NOMO-1 treated with DMSO at 0.1 percent for 48 hours (cell line): ENCODE measurements around the gene ACSL5.

ENCODE experiments used
- DNase-seq: peaks from one replicate; lab custom pipeline; 2025; ENCODE audit not compliant: unreplicated experiment; lab: John Stamatoyannopoulos, UW

The ACSL5 gene, protein sequence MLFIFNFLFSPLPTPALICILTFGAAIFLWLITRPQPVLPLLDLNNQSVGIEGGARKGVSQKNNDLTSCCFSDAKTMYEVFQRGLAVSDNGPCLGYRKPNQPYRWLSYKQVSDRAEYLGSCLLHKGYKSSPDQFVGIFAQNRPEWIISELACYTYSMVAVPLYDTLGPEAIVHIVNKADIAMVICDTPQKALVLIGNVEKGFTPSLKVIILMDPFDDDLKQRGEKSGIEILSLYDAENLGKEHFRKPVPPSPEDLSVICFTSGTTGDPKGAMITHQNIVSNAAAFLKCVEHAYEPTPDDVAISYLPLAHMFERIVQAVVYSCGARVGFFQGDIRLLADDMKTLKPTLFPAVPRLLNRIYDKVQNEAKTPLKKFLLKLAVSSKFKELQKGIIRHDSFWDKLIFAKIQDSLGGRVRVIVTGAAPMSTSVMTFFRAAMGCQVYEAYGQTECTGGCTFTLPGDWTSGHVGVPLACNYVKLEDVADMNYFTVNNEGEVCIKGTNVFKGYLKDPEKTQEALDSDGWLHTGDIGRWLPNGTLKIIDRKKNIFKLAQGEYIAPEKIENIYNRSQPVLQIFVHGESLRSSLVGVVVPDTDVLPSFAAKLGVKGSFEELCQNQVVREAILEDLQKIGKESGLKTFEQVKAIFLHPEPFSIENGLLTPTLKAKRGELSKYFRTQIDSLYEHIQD

DNA sequence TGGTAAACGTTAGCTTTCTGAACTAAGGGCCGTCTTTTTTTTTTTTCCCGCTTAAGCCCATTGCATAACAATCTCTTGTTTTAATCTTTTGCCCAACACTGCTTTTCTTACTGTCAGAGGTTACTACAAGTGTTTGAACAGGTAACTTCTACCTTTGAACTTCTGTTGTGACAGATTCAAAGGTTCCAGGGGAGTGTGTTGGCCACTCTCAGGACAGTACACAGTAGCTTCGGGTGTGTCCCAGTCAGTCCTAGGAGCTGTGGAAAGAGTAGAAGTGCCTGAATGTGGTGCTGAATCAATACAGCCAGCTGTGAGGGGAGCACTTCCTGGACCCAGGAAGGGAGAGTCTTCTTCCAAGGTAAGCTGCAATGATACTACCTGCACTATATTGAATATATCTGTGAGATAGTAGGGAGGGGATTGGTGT lies at the start of gene ACSL5:
TSS of gene ACSL5 (plus strand) at position 205 of the 427 bp plus-strand sequence. CDS start 20,831 bp downstream, outside the sequence.
- no peak for DNase-seq

DNA sequence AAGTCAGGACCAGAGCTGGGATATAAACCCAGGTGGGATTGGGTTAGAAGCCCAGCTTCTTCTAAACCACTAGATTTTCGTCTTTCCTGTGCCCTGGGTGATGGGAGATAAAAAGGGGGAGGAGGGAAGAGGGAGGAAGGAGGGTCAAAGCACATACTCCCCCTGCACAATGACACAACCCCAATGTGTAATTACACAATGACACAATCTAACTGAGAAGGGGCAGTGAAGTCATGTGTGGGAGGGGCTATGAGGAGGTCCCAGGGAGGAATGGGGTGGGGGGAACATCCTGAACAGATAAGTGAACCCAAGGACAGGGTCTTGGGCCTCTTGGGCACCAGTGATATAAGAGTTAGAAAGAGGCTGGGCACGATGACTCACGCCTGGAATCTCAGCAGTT lies 46.2 kb upstream of the ACSL5 start:
- DNase-seq, result no peak

DNA sequence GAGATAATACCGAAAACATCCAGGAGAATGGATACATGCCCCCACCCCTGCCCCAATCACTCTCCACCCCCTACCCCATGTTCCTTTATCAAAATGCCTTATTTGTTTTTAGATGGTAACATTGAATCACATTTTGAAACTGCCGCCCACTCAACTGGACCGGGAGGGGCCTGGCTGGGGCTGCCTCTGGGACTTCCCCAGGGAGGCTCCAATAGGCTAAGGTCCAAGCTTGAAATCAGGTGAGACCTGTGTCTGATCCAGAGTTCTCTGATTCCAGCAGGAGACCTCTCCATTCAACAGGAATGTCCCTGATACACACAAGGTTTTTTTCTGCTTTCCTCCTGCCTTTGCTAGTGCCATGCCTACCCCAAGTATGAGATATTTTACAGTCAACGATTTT lies 43.8 kb upstream of the ACSL5 start:
- DNase-seq, result no peak

DNA sequence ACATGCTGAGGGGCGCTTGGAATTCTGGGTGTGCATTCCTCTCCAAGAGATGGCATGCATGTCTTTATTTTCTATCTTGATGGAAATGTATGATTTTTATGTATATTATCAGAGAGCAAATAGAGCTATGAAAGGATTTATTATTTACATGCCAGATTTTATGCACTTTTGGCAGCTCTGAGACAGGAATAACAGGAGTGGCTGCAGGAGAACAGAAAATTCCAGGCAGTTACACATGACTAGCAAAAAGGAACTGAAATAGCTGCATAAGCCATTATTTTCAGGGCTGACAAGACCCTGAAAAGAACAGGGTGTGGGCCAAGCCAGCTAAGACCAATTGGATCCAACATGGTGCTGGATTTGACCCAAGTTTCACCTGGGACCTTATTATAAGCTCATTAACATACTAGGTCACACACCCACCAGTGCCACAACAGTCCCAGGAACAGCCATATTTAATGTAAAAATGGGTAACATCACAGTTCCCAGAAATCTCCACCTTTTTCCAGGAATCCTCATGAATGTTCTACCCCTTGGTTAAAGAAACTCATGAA lies 43.2 kb upstream of the ACSL5 start:
- no peak for DNase-seq

DNA sequence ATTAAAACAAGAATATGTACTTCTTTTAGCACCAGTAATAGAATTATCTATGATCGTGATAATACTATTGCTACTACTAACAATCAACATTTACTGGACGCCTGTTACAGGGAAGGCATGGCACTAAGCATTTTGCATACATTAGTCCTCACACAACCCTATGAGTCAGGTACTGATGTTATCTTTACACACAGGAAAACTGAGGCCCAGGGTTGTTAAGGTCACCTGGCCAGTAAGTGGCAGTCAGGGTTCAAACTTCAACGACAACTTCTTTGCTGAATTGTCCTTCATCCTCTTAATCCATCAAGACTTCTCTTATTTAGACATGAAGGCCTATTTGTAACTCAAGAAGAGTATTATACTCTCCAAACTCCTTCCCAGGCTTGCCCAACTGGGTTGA lies 41.9 kb upstream of the ACSL5 start:
- DNase-seq, result no peak

DNA sequence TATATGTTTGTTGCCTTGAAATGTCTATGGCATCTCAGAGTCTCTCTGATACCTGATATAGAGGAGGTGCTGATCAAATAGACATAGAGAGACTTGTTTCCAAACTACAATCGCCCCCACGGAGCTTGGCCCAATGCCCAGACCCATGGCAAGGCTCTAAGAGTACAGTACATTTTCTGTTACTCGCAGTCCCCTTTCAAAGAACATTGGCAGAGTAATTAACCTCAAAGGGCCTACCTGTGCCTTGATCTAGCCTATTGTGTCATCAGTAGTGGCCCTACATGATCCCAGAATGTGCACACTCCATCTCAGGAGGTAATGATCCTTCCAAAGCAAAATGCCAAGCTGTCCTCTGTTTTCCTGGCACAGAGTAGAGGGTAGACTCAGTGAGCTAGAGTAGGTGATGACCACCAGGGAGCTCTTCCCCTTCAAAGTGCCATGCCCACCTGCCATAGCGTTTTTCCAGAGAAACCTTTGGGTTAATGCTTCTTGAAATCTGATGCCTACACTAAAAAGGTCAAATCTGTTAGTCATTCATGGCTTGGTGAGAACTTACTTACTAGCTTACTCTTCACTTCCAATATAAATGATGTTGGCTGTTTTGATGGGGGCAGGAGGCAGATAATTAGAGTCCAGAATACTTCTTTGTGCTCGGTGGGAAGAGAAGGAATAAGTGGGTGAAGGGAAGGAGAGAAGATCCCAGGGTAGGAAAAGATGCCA lies 41.2 kb upstream of the ACSL5 start:
- no peak for DNase-seq

DNA sequence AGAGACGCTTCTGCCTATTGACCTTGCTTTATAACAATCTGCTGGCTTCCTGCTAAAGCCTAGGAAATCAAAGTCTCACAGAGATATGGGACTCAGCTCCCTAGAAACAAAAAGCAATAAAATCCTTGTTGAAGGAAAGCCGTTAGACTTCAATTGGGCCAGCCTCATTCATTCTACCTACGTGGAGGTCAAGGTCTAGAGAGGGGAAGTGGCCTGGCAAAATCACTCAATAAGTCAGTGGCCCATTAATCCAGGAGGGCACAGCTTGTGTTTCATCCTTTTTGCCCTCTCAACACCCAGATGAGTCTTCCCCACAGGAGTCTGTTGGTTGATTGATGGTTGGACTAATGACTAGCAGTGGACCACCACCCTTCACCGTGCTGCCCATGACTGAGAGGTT lies 40.5 kb upstream of the ACSL5 start:
- DNase-seq, result no peak

DNA sequence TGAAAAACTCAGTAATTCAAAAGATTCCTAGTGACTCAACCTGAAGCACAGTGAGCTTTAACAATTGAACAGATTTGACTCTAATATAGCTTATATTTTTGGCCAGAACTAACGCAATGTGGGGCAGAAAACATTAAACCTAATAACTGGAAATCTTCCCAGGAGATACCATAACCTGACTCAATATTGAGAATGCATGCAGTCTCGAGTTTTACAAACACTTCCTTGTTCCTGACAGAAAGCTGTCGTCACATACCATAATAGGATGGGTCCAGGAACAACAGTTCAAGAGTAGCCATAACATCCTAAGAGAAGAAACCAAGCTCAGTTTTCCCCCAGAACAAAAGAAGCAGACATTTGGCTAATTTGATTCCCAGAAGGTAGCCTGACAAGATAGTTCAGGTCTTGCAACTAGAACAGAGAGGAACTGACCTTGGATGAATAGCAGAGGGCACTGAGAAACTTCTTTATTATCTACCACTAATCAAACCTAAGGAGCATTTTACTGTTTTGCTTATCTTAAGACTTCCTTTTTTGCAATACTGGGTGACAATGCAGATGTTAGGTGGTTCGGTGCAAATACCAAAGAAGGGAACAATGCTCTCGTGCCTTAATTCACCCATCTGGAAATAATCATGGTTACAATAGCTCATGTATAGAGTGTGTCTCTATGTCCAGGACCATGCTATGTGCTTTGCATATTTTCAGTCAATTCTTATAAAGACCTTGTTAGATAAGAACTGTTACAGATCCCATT lies 38.6 kb upstream of the ACSL5 start:
- peak; percentile 49 for DNase-seq

DNA sequence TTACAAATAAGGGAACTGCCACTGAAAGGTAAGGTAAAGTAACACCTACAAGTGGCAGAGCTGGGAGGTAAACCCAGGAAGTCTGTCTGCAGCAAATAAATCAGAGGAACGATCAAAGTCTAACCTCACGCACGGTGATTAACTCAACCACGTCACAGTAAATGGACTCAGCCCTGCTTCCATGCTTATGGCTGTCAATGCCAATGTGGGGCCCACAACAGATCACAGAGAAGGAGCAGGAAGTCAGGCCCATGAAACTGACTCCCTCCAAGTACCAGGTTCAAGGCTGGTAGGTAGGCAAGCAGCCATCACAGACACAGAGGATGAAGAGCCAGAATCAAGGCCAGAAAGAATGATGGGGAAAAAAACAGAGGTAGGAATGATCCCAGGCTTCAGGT lies 38.0 kb upstream of the ACSL5 start:
- no peak for DNase-seq

DNA sequence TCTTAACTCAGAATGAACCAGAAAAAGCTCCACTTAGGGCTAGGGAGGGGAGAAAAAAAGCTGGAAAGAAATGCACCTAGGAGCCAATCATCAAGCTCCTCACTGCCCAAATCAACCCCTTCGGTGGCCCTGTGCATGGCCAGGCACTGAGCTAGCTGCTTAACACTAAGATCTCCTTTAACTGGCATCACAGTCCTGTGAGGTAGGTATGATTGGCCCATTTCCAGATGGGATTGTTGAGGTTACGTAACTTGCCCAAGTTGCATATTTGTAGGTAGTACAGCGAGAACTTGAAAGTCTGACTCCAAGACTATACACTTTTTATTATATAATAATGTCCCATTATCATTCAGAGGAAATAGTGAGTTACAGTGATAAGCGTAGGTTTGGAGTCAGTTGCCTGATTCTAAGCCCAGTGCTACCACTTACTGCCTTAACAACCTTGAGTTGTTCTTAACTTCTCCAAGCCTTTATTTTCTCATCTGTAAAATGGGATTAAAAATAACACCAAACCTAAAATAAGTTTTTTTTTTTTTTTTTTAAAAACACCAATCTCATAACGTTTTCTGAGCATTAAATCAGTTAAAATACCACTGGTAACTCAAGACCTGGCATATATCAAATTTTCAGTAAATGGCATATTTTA lies 37.2 kb upstream of the ACSL5 start:
- no peak for DNase-seq

DNA sequence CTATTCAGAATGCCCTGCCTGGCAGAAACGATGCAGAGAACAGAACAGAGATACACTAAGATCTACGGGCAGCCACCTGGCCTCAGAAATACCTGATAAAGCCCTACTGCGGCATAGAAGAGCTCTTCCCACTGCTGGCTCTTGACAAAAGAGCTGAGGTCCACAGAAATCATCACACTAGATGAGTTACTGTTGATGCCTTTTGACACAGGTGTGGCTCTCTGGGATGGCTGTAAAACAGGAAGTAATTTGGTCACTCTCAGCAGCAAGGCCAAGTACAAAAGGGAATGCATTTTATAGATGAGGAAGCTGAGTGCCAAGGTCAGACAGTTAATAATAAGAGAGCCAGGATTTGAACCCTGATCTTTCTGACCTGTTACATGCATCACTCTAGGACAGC lies 35.0 kb upstream of the ACSL5 start:
- peak; percentile 10 for DNase-seq

DNA sequence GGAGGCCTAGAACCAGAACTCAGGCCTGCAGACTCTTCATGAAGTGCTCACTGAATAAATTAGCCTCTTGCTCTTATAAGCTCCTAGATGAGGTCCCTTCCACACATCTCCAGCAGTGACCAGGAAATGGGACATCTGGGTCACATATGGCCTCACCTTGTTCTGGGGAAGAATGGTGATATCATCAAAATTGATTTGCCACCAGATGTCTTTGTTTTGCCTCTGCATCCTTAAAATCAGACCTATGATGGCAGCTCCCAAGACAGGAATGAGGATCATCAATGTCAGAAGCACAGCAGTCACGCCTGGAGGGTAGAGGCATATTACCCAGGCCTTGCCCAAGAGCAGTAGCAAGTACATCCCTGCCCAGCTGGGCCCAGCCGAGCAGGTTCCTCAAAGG lies 33.3 kb upstream of the ACSL5 start:
- no peak for DNase-seq

DNA sequence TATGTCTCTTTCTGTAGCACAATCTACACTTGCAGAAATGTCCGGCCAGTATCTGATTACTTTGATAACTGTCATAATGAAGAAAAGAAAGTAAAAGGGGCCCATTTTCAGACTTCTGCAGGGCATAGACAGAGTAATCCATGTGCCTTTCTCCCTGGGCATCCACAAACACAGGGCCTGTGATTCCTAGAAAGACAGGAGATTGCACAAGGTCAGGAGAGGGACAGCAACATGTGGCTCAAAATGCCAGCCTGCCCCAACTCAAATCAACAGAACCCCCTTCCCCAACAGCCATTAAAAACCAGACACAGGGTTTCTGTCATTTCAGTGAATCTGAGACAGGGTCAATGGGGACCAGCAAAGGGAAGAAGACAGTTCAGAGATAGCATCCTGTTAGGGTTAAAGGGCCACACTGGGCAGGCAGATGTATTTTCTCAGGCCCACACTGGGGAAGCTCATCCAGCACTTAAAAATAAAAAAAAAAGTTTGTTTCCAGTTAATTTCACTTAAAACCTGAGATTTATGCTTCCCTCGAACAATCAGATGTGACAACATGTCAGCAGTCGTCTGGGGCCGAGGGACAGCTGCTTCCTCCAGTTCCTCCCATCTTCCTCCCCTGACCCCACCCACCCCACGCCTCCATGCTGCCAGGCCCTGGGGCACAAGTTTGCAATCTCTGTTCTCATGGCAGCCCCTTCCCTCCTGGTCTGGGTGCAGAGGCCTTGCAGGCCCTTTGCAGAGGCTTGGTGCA lies 30.7 kb upstream of the ACSL5 start:
- DNase-seq, result no peak

DNA sequence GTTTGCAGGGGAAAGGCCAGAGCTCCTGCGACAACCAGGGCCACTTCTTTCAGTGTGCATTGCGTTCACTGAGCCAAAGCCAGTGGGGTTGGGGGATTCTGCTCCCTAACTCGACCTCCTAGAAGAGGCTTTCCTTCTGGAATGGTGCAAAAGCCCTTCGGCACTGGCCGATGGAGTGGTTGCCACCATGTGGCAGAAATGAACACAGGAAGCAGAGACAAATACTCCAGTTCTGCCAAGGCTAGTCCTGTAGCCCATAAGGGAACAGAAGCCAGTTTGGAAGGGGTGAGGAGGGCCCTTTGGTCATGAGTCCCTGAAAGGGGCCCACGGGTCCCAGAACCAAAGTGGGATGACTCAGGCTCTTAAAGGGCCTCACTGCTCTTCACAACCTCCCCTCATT lies 29.7 kb upstream of the ACSL5 start:
- DNase-seq, result no peak

DNA sequence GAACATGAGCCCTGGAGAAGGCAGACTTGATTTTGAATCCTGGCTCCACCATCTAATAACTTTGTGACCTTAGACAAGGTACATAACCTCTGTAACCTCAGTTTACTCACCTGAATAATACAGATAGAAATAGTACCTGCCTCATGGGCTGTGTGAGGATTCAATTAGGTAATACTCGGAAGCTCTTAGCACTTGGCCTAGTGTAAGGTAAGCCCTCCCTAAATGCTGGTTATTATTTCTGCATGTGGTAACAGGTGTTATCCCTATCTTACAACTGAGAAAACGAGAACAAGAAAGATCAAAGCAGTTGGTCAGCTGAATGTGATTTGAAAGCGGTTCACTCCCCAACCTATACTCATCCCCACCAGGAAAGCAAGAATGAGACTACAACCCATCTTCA lies 28.7 kb upstream of the ACSL5 start:
- no peak for DNase-seq

DNA sequence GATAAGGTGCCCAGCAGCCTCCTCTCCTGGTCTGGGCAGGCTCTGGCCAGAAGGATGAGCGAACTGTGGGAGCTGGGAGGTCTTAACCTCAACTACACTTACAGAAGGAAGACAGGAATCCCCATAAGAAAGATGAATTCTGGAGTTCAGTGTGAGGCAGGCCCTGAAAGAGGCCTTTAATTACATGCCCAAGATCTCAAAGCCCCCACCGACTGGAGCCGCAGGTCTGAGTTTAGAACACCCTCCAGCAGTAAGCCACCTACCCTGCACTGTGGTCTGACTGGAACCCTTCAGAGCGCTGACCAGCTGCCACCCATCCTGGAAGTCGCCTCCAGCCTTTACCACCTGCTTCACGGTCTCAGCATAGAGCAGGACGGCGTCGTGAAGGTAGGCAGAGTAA lies 28.2 kb upstream of the ACSL5 start:
- no peak for DNase-seq

DNA sequence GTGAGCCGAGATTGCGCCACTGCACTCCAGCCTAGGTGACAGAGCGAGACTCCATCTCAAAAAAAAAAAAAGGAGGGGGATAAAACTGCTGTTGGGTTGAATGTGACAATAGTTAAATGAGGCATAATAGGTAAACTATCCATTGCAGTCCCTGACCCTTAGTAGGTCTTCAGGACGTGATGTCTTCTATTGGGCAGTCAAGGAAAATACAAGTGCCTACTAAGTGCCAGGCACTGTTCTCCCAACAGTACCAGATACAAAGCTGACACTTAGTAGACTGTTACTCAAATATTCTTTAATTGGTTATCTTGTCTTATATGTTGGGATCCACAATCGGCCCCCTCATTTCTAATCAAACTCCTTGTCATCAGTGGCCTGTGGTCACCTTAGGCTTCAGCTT lies 27.1 kb upstream of the ACSL5 start:
- DNase-seq, result no peak

DNA sequence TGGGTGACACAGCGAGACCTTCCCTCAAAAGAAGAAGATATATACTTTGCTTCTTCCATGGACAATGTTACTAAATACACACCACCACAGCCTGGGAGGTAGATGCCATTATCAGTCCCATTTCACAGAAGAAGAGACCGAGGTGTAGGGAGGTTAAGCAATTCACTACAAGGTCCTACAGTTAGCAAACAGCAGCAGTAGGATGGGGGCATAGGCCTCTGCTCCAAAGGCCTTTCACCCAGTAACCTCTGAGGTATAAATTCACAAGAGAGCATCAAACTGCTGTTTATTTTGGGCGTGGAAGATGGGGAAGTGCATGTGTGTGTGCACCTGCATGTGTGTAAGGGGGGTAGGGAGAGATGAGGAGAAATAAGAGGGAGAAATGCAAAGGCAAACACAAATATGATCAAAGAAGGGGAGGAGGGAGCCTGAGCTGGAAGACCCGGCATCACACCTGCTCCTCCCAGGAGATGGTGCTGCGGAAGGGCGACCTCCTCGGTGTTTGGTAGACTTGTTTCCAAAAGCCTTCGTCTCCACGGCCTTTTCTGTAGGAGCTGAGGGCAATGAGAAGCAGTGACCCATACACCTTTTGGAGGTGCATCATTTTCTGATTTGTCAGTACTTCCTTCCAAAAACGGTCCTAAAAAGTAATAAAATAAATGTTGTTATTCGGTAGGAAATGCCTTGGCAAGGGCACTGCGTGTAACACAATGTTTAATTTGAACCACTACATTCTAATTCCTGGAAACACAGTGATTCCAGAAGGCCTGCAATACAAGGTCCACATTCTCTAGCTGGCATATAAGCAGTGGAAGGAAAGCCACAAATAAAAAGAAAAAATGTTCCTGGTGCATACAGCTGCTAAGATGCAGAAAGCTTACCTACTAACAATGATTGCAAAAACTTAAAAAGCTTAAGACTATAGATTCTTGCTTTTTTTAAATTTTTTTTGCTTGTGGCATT lies 25.9 kb upstream of the ACSL5 start:
- DNase-seq, result no peak

DNA sequence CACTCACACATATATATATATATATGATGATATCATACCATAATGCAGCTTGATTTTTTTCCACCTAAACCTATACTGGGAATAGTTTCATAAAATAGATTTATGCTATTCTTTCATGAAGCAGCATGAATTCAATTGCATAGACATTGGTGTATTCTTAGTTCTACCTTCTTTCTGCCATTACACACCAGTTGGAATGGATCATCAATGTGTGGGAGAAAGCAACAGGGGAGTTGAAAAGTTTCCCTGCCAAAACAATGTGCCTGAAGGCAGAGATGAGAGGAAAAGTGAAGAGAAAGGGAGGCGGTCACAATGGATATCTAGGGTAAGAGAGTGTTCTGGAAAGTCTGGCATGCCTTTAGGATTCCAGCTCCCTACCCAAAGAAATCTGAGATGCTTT lies 25.2 kb upstream of the ACSL5 start:
- DNase-seq, result no peak
